Measurements from ENCODE around the gene OR10A5.
"Not testable (repeated sequence)": the region's sequence is repeated elsewhere in the genome, so short reads cannot be mapped to it uniquely, and the experiment has no call there.

Gene OR10A5

GRCh38 chr11:6882751-6883150 lies 37.3 kb downstream of the OR10A5 start:
- no peak overlapping the region for H3K27ac Mint-ChIP-seq (ENCODE audit: low read depth)
- no peaks in the 10 kb centered on the region for H3K9me3 Mint-ChIP-seq
- H3K4me3 Mint-ChIP-seq: no peak overlapping the region
- DNase-seq (ENCODE audit: low spot score in 2 of 2) (no peak), ATAC-seq (replicated peaks; ENCODE audit: extremely low read depth, poor library complexity, severe bottlenecking) (no peak)
- peaks cover 31% of the 10 kb centered on the region for H3K27me3 Mint-ChIP-seq
- H3K36me3 Mint-ChIP-seq (ENCODE audit: insufficient read depth): no peaks in the 10 kb centered on the region
- no peaks in the 10 kb centered on the region for H3K4me1 Mint-ChIP-seq

GRCh38 chr11:6887711-6888110 lies 42.2 kb downstream of the OR10A5 start:
- H3K27ac Mint-ChIP-seq (ENCODE audit: low read depth); DNase-seq (ENCODE audit: low spot score in 2 of 2); H3K9me3 Mint-ChIP-seq; ATAC-seq (replicated peaks; ENCODE audit: extremely low read depth, poor library complexity, severe bottlenecking); H3K4me3 Mint-ChIP-seq; H3K36me3 Mint-ChIP-seq (ENCODE audit: insufficient read depth); H3K4me1 Mint-ChIP-seq: not testable (repeated sequence)
- H3K27me3 Mint-ChIP-seq: peaks cover 49% of the 10 kb centered on the region

GRCh38 chr11:6888830-6889229 lies 43.3 kb downstream of the OR10A5 start:
- Mint-ChIP-seq H3K36me3 (ENCODE audit: insufficient read depth) (no peaks in the 10 kb centered on the region), H3K27ac (ENCODE audit: low read depth) (no peak overlapping the region), H3K4me1 (no peaks in the 10 kb centered on the region), H3K9me3 (no peaks in the 10 kb centered on the region), H3K27me3 (peaks cover 45% of the 10 kb centered on the region), H3K4me3 (no peak overlapping the region)
- ATAC-seq (replicated peaks; ENCODE audit: extremely low read depth, poor library complexity, severe bottlenecking) (no peak), DNase-seq (ENCODE audit: low spot score in 2 of 2) (no peak)

GRCh38 chr11:6889835-6890234 lies 44.4 kb downstream of the OR10A5 start:
- H3K9me3 Mint-ChIP-seq: no peaks in the 10 kb centered on the region
- H3K4me3 Mint-ChIP-seq: no peak overlapping the region
- H3K27me3 Mint-ChIP-seq: peaks cover 35% of the 10 kb centered on the region
- ATAC-seq (replicated peaks; ENCODE audit: extremely low read depth, poor library complexity, severe bottlenecking) (no peak), DNase-seq (ENCODE audit: low spot score in 2 of 2) (no peak)
- H3K27ac Mint-ChIP-seq (ENCODE audit: low read depth): no peak overlapping the region
- no peaks in the 10 kb centered on the region for H3K36me3 Mint-ChIP-seq (ENCODE audit: insufficient read depth)
- no peaks in the 10 kb centered on the region for H3K4me1 Mint-ChIP-seq

- Mint-ChIP-seq H3K4me3 (no peak within 1 kb of the TSS), H3K36me3 (ENCODE audit: insufficient read depth) (no peaks in the 10 kb centered on the region)
- no peak for ATAC-seq (replicated peaks; ENCODE audit: extremely low read depth, poor library complexity, severe bottlenecking)
Measured at GRCh38 chr11:6892400-6892799, 46.9 kb downstream of the OR10A5 start, which contains the start of gene OR2D2. Gene OR2D2 (minus strand): TSS chr11:6892500. CDS start chr11:6892500, 0 bp downstream.

GRCh38 chr11:6894097-6894496 lies 48.6 kb downstream of the OR10A5 start:
- no peaks in the 10 kb centered on the region for H3K36me3 Mint-ChIP-seq (ENCODE audit: insufficient read depth)
- no peaks in the 10 kb centered on the region for H3K4me1 Mint-ChIP-seq
- H3K4me3 Mint-ChIP-seq: no peak overlapping the region
- H3K27me3 Mint-ChIP-seq: peaks cover 46% of the 10 kb centered on the region
- no peak for ATAC-seq (replicated peaks; ENCODE audit: extremely low read depth, poor library complexity, severe bottlenecking)
- H3K9me3 Mint-ChIP-seq: no peaks in the 10 kb centered on the region
- DNase-seq (ENCODE audit: low spot score in 2 of 2): no peak
- no peak overlapping the region for H3K27ac Mint-ChIP-seq (ENCODE audit: low read depth)

More at GRCh38 chr11:6892400-6892799, 46.9 kb downstream of the OR10A5 start, which contains the start of gene OR2D2:
- DNase-seq (ENCODE audit: low spot score in 2 of 2): no peak
- H3K9me3 Mint-ChIP-seq: no peaks in the 10 kb centered on the region
- H3K27ac Mint-ChIP-seq (ENCODE audit: low read depth): no peak within 1 kb of the TSS
- no peaks in the 10 kb centered on the region for H3K4me1 Mint-ChIP-seq
- H3K27me3 Mint-ChIP-seq: peaks cover 34% of the 10 kb centered on the region

GRCh38 chr11:6895010-6895409 lies 49.5 kb downstream of the OR10A5 start:
- Mint-ChIP-seq H3K36me3 (ENCODE audit: insufficient read depth) (no peaks in the 10 kb centered on the region), H3K9me3 (no peaks in the 10 kb centered on the region), H3K27me3 (peaks cover 47% of the 10 kb centered on the region), H3K4me1 (no peaks in the 10 kb centered on the region), H3K4me3 (no peak overlapping the region), H3K27ac (ENCODE audit: low read depth) (no peak overlapping the region)
- no peak for DNase-seq (ENCODE audit: low spot score in 2 of 2)
- no peak for ATAC-seq (replicated peaks; ENCODE audit: extremely low read depth, poor library complexity, severe bottlenecking)

All from central memory CD8-positive, alpha-beta T cell (primary cell).